Muscle of back (tissue), 10 donors: ENCODE data around the gene CYP4A22. TPM values are rescaled to one million over a fixed set of nuclear protein-coding genes. Genes with fewer than 3 reads are reported as not detected.

Source experiments
- polyA plus RNA-seq, 10 donors: library from polyadenylated mRNA; unstranded; fragments of 120-200 nt; gene quantifications; one replicate each; pipeline ENCODE4 v1.2.1, GENCODE V29; 2013; ENCODE audit not compliant: insufficient read length in 10 of 10

The CYP4A22 gene
- polyA plus RNA-seq, 10 donors = 0.04 to 0.10 TPM; not detected in 8

Other genes starting within 250 kb of the CYP4A22 start
- gene CYP4A11, start 196.0 kb upstream of the CYP4A22 start, polyA plus RNA-seq = under 1 TPM in 5 of 10 donors, not detected in 5; 0.12 to 0.50 (median 0.19) TPM
- 1 to 10 TPM; 2.5 to 4.9 (median 3.3) TPM for gene CYP4X1, start 113.8 kb upstream of the CYP4A22 start, polyA plus RNA-seq
- gene CYP4Z1, start 70.2 kb upstream of the CYP4A22 start, polyA plus RNA-seq = under 1 TPM in 8 of 10 donors, not detected in 2; 0.09 to 0.49 (median 0.22) TPM
- under 1 TPM in 5 of 10 donors, not detected in 5; 0.18 to 0.42 (median 0.31) TPM for gene PDZK1IP1, start 52.6 kb downstream of the CYP4A22 start, polyA plus RNA-seq
- gene TAL1, start 94.8 kb downstream of the CYP4A22 start, polyA plus RNA-seq = 1 to 10 TPM; 2.6 to 5.0 (median 3.7) TPM
- 1 to 10 TPM; 3.1 to 6.3 (median 4.1) TPM for gene STIL, start 176.7 kb downstream of the CYP4A22 start, polyA plus RNA-seq
- 10 to 100 TPM; 58.8 to 77.3 (median 70.8) TPM for gene CMPK1, start 196.3 kb downstream of the CYP4A22 start, polyA plus RNA-seq